ENCODE measurements around the gene VPS39. TPM values are rescaled to one million over a fixed set of nuclear protein-coding genes. Genes with fewer than 3 reads are reported as not detected.

VPS39 gene
- total and polyA plus RNA-seq, 12 donors, result 24.9 to 55.0 (median 48.9) TPM

DNA sequence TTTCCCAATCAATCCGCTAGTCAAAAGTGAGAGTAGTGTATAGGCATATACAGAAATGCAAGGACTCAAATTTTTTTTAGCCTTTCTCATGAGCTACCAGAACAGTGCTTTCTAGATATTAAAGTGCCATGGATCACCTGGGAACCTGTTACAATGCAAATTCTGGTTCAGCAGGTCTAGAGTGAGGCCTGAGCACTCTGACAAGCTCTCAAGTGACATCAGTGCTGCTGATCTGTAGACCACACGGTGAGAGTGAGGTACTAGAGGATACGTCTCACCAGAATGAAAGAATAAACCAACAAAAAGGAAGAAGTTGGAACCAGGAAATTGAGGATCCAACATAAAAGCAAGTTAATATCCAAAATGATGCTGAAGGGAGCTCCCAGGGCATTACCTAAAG, 97.7 kb downstream of the VPS39 start:
- peaks cover 0 to 6% (median 0%) of the 10 kb centered on the region in 7 donors for H3K27me3 ChIP-seq

DNA sequence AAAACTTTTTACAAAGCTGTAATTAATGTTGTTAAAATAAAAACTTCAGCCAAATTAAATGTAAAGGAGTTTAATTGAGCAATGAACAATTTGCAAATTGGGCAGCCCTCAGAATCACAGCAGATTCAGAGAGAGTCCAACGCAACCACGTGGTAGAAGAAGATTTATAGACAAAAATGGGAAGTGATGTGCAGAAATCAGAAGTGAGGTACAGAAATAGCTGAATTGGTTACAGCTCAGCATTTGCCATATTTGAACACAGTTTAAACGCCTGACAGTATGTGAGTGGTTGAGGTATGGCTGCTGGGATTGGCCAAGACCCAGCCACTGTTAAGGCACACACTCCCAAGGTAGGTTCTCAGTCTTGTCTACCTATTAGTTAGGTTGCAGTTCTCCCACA, 99.3 kb downstream of the VPS39 start:
- Histone ChIP-seq H3K9me3 (peaks cover 0 to 16% (median 0%) of the 10 kb centered on the region in 11 donors), H3K36me3 (no peaks in the 10 kb centered on the region), H3K27me3 (peaks cover 0 to 6% (median 0%) of the 10 kb centered on the region in 7 donors), H3K27ac (no peak overlapping the region), H3K4me3 (no peak overlapping the region), H3K4me1 (peaks cover 0 to 19% (median 0%) of the 10 kb centered on the region in 9 donors)
- ATAC-seq (no peak), DNase-seq (no peak)
- TF ChIP-seq, protein P1, sequence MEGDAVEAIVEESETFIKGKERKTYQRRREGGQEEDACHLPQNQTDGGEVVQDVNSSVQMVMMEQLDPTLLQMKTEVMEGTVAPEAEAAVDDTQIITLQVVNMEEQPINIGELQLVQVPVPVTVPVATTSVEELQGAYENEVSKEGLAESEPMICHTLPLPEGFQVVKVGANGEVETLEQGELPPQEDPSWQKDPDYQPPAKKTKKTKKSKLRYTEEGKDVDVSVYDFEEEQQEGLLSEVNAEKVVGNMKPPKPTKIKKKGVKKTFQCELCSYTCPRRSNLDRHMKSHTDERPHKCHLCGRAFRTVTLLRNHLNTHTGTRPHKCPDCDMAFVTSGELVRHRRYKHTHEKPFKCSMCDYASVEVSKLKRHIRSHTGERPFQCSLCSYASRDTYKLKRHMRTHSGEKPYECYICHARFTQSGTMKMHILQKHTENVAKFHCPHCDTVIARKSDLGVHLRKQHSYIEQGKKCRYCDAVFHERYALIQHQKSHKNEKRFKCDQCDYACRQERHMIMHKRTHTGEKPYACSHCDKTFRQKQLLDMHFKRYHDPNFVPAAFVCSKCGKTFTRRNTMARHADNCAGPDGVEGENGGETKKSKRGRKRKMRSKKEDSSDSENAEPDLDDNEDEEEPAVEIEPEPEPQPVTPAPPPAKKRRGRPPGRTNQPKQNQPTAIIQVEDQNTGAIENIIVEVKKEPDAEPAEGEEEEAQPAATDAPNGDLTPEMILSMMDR (IDR thresholded peaks at IDR 0.05), result no peak
- intact Hi-C loops (cut with DNase I), result no loop called here
- WGBS, 2 donors, result 81 to 85% methylated on average over 3 of the region's 3 CpGs

More for the DNA sequence above, 97.7 kb downstream of the VPS39 start:
- intact Hi-C loops (cut with DNase I), result no loop called here
- no peaks in the 10 kb centered on the region for H3K36me3 ChIP-seq
- TF ChIP-seq, protein P1 (IDR thresholded peaks at IDR 0.05), result no peak
- no peak overlapping the region for H3K4me3 ChIP-seq
- H3K9me3 ChIP-seq, result peaks cover 0 to 16% (median 0%) of the 10 kb centered on the region in 11 donors
- no peak for DNase-seq
- no peak overlapping the region for H3K27ac ChIP-seq
- no peak for ATAC-seq
- H3K4me1 ChIP-seq, result peaks cover 0 to 19% (median 0%) of the 10 kb centered on the region in 9 donors
- WGBS, 2 donors, result 71 to 74% methylated on average over 3 of the region's 3 CpGs

Small RNA genes within 50 kb of the gene (microRNA-seq; reads per million reads assigned to microRNA genes)
- gene MIR627, result 19.2 to 51.1 reads per million in 2 donors

Other genes starting within 250 kb of the VPS39 start
- gene EHD4, start 235.7 kb downstream of the VPS39 start, total RNA-seq, result 10 to 100 TPM; 29.8 to 62.7 (median 46.6) TPM
- gene EHD4, start 235.7 kb downstream of the VPS39 start, polyA plus RNA-seq, result 10 to 100 TPM; 23.4 to 24.2 TPM
- under 1 TPM in 4 of 10 donors, not detected in 6; 0.05 to 0.79 (median 0.19) TPM for gene PLA2G4E, start 187.3 kb downstream of the VPS39 start, total RNA-seq
- gene PLA2G4E, start 187.3 kb downstream of the VPS39 start, polyA plus RNA-seq, result under 1 TPM in 1 of 2 donors, not detected in 1; 0.07 TPM
- gene PLA2G4D, start 113.7 kb downstream of the VPS39 start, total RNA-seq, result not detected
- gene PLA2G4D, start 113.7 kb downstream of the VPS39 start, polyA plus RNA-seq, result not detected
- 10 to 100 TPM in 1 of 10 donors, 1 to 10 TPM in 7, under 1 TPM in 2; 0.38 to 13.8 (median 1.7) TPM for gene PLA2G4F, start 51.7 kb downstream of the VPS39 start, total RNA-seq
- gene PLA2G4F, start 51.7 kb downstream of the VPS39 start, polyA plus RNA-seq, result 1 to 10 TPM in 1 of 2 donors, under 1 TPM in 1; 0.03 to 5.5 TPM
- gene GANC, start 64.9 kb upstream of the VPS39 start, total RNA-seq, result 10 to 100 TPM; 15.4 to 25.8 (median 18.9) TPM
- 1 to 10 TPM; 5.3 to 7.9 TPM for gene GANC, start 64.9 kb upstream of the VPS39 start, polyA plus RNA-seq
- gene TMEM87A, start 65.1 kb upstream of the VPS39 start, total RNA-seq, result 10 to 100 TPM; 17.5 to 25.9 (median 21.3) TPM
- 10 to 100 TPM; 10.3 to 15.4 TPM for gene TMEM87A, start 65.1 kb upstream of the VPS39 start, polyA plus RNA-seq
- 10 to 100 TPM in 1 of 10 donors, 1 to 10 TPM in 9; 2.6 to 10.6 (median 5.7) TPM for gene CAPN3, start 151.2 kb upstream of the VPS39 start, total RNA-seq
- gene CAPN3, start 151.2 kb upstream of the VPS39 start, polyA plus RNA-seq, result 10 to 100 TPM in 1 of 2 donors, 1 to 10 TPM in 1; 2.7 to 33.9 TPM

Data from heart right ventricle (tissue), 16 donors.